ENCODE results near the gene HEPHL1. TPM values are rescaled to one million over a fixed set of nuclear protein-coding genes. Genes with fewer than 3 reads are reported as not detected.

Gene HEPHL1
- total RNA-seq, 1 experiment from 2014 or later = not detected

- TF ChIP-seq ZBTB33 (IDR thresholded peaks at IDR 0.05; ENCODE audit: extremely low read depth, insufficient replicate concordance, low read length) = no peak
Measured at GRCh38 chr11:94131718-94132115, 110.6 kb downstream of the HEPHL1 start (continued).

DNA sequence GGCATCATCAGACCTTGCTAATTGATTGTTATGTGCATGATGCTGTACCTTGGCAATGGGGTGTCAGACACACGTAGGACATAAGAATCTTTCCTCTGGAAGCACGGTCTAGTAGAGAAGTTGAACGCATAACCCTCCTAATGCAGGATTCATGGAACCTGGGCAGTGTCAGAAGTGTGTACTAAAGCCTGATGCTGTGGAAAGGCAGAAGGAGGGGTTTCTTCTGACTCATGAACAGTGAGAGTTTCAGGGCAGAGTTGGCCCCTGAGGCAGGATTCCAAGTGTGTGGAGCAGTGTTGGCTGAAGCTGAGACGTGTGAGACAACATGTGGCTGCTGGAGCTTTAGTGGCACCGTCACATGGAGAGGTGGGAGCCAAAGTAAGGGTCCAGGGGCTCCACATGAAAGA lies 111.0 kb downstream of the HEPHL1 start:
- Histone ChIP-seq H3K9me3 (ENCODE audit: control insufficient read depth in 1 of 2, insufficient read depth in 1 of 2, low read depth in 1 of 2, low read length in 2 of 2) (no peaks in the 10 kb centered on the region), H3K27ac (ENCODE audit: low read depth, low read length) (no peak overlapping the region), H3K4me3 (replicated peaks in 1 of 2; ENCODE audit: low read depth in 1 of 2, low read length in 2 of 2) (no peak overlapping the region), H4K20me1 (ENCODE audit: insufficient read depth) (no peaks in the 10 kb centered on the region; the same call in 1 of the 2 replicates), H3K9ac (ENCODE audit: low read length) (no peak overlapping the region), H3K4me2 (ENCODE audit: low read length) (no peak overlapping the region), H3K27me3 (ENCODE audit: insufficient read depth, low read length) (no peaks in the 10 kb centered on the region), H3K79me2 (ENCODE audit: insufficient read depth, low read length) (peaks cover 81% of the 10 kb centered on the region), H2AFZ (ENCODE audit: low read depth, low read length, poor library complexity, severe bottlenecking) (no peak overlapping the region), H3K4me1 (ENCODE audit: control insufficient read depth in 1 of 2, insufficient read depth in 2 of 2, low read length in 2 of 2) (peaks cover 36 to 80% of the 10 kb centered on the region in 2 experiments), H3K36me3 (ENCODE audit: control insufficient read depth in 1 of 2, insufficient read depth in 2 of 2, low read length in 2 of 2) (no peaks in the 10 kb centered on the region), H3K9me2 (ENCODE audit: insufficient read depth) (no peaks in the 10 kb centered on the region)
- ATAC-seq (no peak), DNase-seq (ENCODE audit: low read depth, low spot score) (no peak)
- POLR2A ChIA-PET = no interaction called here
- no TSS peak for BruUV-seq (replicated peaks)
- TF ChIP-seq SRF (IDR thresholded peaks at IDR 0.05; ENCODE audit: low read depth) = no peak
- no peak for TF ChIP-seq EZH2phosphoT487 (IDR thresholded peaks at IDR 0.05; ENCODE audit: borderline replicate concordance)
- no peak for TF ChIP-seq POLR2AphosphoS5 (IDR thresholded peaks at IDR 0.05; ENCODE audit: low read depth, low read length)
- TF ChIP-seq, protein P1, sequence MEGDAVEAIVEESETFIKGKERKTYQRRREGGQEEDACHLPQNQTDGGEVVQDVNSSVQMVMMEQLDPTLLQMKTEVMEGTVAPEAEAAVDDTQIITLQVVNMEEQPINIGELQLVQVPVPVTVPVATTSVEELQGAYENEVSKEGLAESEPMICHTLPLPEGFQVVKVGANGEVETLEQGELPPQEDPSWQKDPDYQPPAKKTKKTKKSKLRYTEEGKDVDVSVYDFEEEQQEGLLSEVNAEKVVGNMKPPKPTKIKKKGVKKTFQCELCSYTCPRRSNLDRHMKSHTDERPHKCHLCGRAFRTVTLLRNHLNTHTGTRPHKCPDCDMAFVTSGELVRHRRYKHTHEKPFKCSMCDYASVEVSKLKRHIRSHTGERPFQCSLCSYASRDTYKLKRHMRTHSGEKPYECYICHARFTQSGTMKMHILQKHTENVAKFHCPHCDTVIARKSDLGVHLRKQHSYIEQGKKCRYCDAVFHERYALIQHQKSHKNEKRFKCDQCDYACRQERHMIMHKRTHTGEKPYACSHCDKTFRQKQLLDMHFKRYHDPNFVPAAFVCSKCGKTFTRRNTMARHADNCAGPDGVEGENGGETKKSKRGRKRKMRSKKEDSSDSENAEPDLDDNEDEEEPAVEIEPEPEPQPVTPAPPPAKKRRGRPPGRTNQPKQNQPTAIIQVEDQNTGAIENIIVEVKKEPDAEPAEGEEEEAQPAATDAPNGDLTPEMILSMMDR (IDR thresholded peaks at IDR 0.05 in 2 of 3, conservative IDR thresholded peaks at IDR 0.05 in 1 of 3; ENCODE audit: borderline replicate concordance in 1 of 3, insufficient read depth in 1 of 3, low read depth in 2 of 3, low read length in 2 of 3) = no peak
- no peak for TF ChIP-seq RAD21 (IDR thresholded peaks at IDR 0.05; ENCODE audit: low read depth)
- no peak for TF ChIP-seq ZBTB33 (IDR thresholded peaks at IDR 0.05; ENCODE audit: extremely low read depth, insufficient replicate concordance, low read length)
- no peak for TF ChIP-seq POLR2A (IDR thresholded peaks at IDR 0.05; ENCODE audit: borderline replicate concordance, extremely low read depth, insufficient read depth, insufficient read length)
- TF ChIP-seq EZH2 (IDR thresholded peaks at IDR 0.05) = no peak
- TF ChIP-seq TCF7L2 (IDR thresholded peaks at IDR 0.05; ENCODE audit: borderline replicate concordance, extremely low read depth, insufficient read depth, insufficient read length) = no peak
- TF ChIP-seq, protein P2, sequence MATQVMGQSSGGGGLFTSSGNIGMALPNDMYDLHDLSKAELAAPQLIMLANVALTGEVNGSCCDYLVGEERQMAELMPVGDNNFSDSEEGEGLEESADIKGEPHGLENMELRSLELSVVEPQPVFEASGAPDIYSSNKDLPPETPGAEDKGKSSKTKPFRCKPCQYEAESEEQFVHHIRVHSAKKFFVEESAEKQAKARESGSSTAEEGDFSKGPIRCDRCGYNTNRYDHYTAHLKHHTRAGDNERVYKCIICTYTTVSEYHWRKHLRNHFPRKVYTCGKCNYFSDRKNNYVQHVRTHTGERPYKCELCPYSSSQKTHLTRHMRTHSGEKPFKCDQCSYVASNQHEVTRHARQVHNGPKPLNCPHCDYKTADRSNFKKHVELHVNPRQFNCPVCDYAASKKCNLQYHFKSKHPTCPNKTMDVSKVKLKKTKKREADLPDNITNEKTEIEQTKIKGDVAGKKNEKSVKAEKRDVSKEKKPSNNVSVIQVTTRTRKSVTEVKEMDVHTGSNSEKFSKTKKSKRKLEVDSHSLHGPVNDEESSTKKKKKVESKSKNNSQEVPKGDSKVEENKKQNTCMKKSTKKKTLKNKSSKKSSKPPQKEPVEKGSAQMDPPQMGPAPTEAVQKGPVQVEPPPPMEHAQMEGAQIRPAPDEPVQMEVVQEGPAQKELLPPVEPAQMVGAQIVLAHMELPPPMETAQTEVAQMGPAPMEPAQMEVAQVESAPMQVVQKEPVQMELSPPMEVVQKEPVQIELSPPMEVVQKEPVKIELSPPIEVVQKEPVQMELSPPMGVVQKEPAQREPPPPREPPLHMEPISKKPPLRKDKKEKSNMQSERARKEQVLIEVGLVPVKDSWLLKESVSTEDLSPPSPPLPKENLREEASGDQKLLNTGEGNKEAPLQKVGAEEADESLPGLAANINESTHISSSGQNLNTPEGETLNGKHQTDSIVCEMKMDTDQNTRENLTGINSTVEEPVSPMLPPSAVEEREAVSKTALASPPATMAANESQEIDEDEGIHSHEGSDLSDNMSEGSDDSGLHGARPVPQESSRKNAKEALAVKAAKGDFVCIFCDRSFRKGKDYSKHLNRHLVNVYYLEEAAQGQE (IDR thresholded peaks at IDR 0.05; ENCODE audit: low read depth) = no peak
- TF ChIP-seq SP1 (IDR thresholded peaks at IDR 0.05; ENCODE audit: low read depth) = no peak
- no peak for TF ChIP-seq ELF1 (IDR thresholded peaks at IDR 0.05; ENCODE audit: borderline replicate concordance, low read depth)
- TF ChIP-seq CEBPB (IDR thresholded peaks at IDR 0.05; ENCODE audit: low read depth) = no peak
- CTCF ChIA-PET = interaction anchor here (1.2 kb wide), 1 partner anchor 237 kb away, joined by 4 read pairs; no protein-coding TSS in a partner anchor
- RAD21 ChIA-PET (ENCODE audit: low non-redundant PET in 1 of 2, low total read pairs in 2 of 2, uncharacterized antibody in 2 of 2, unreplicated experiment in 2 of 2) = no interaction called here
- intact Hi-C loops (cut with micrococcal nuclease) = no loop called here

All from HCT116 (cell line).